ENCODE data around the gene NT5DC3. TPM values are rescaled to one million over a fixed set of nuclear protein-coding genes. Genes with fewer than 3 reads are reported as not detected.

NT5DC3 gene
- total RNA-seq, 1 experiment from 2014 or later: 12.5 TPM

DNA sequence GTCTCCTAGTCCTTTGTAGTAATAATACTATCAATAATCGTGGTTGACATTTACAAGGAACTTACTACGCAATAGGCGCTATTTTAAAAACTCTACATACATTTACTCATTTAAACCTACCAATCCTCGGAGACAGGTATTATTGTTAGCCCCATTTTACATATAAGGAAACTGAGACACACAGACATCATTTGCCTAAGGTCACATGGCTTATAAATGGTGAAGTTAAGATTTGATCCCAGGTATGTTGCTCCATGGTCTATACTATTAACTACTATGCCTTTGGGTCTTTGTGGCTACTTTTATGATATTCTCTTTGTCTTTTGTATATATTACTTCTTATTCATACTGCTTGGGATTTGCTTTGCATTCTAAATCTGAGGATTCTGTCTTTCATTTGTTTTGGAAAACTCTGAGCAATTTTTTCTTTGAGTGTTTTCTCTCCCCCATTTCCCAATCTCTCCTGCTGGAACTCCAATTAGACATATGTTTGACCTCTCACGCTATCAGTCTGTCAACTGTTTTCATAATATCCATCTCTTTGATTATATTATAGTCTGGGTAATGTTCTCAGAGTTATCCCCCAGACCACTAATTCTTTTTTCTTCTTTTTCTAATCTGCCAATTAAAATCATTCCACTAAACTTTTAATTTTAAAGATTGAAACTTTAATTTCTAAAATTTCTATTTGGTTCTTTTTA lies 10.9 kb downstream of the NT5DC3 start:
- H3K36me3 Mint-ChIP-seq: peaks cover 15% of the 10 kb centered on the region
- H3K9me3 Mint-ChIP-seq: peaks cover 13% of the 10 kb centered on the region
- no peak for TF ChIP-seq ELF4 (CRISPR knock-in tag; IDR thresholded peaks at IDR 0.05; ENCODE audit: low read depth)
- TF ChIP-seq CREM (CRISPR knock-in tag; IDR thresholded peaks at IDR 0.05): no peak
- TF ChIP-seq JAZF1 (CRISPR knock-in tag; IDR thresholded peaks at IDR 0.05): no peak
- TF ChIP-seq, protein P1, sequence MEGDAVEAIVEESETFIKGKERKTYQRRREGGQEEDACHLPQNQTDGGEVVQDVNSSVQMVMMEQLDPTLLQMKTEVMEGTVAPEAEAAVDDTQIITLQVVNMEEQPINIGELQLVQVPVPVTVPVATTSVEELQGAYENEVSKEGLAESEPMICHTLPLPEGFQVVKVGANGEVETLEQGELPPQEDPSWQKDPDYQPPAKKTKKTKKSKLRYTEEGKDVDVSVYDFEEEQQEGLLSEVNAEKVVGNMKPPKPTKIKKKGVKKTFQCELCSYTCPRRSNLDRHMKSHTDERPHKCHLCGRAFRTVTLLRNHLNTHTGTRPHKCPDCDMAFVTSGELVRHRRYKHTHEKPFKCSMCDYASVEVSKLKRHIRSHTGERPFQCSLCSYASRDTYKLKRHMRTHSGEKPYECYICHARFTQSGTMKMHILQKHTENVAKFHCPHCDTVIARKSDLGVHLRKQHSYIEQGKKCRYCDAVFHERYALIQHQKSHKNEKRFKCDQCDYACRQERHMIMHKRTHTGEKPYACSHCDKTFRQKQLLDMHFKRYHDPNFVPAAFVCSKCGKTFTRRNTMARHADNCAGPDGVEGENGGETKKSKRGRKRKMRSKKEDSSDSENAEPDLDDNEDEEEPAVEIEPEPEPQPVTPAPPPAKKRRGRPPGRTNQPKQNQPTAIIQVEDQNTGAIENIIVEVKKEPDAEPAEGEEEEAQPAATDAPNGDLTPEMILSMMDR (IDR thresholded peaks at IDR 0.05): no peak
- TF ChIP-seq ZNF317 (CRISPR knock-in tag; IDR thresholded peaks at IDR 0.05; ENCODE audit: borderline replicate concordance, low read depth): no peak
- TF ChIP-seq, protein P2, sequence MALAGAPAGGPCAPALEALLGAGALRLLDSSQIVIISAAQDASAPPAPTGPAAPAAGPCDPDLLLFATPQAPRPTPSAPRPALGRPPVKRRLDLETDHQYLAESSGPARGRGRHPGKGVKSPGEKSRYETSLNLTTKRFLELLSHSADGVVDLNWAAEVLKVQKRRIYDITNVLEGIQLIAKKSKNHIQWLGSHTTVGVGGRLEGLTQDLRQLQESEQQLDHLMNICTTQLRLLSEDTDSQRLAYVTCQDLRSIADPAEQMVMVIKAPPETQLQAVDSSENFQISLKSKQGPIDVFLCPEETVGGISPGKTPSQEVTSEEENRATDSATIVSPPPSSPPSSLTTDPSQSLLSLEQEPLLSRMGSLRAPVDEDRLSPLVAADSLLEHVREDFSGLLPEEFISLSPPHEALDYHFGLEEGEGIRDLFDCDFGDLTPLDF (CRISPR knock-in tag; IDR thresholded peaks at IDR 0.05): no peak
- TF ChIP-seq PRRX2 (CRISPR knock-in tag; IDR thresholded peaks at IDR 0.05): no peak
- no peak for TF ChIP-seq CBFB (CRISPR knock-in tag; IDR thresholded peaks at IDR 0.05; ENCODE audit: low read depth)
- no peak for TF ChIP-seq FOXJ3 (CRISPR knock-in tag; IDR thresholded peaks at IDR 0.05; ENCODE audit: borderline replicate concordance)
- no peak for TF ChIP-seq SMAD4 (CRISPR knock-in tag; IDR thresholded peaks at IDR 0.05)
- TF ChIP-seq, protein P3, sequence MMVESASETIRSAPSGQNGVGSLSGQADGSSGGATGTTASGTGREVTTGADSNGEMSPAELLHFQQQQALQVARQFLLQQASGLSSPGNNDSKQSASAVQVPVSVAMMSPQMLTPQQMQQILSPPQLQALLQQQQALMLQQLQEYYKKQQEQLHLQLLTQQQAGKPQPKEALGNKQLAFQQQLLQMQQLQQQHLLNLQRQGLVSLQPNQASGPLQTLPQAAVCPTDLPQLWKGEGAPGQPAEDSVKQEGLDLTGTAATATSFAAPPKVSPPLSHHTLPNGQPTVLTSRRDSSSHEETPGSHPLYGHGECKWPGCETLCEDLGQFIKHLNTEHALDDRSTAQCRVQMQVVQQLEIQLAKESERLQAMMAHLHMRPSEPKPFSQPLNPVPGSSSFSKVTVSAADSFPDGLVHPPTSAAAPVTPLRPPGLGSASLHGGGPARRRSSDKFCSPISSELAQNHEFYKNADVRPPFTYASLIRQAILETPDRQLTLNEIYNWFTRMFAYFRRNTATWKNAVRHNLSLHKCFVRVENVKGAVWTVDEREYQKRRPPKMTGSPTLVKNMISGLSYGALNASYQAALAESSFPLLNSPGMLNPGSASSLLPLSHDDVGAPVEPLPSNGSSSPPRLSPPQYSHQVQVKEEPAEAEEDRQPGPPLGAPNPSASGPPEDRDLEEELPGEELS (CRISPR knock-in tag; IDR thresholded peaks at IDR 0.05): no peak
- TF ChIP-seq, protein P4, sequence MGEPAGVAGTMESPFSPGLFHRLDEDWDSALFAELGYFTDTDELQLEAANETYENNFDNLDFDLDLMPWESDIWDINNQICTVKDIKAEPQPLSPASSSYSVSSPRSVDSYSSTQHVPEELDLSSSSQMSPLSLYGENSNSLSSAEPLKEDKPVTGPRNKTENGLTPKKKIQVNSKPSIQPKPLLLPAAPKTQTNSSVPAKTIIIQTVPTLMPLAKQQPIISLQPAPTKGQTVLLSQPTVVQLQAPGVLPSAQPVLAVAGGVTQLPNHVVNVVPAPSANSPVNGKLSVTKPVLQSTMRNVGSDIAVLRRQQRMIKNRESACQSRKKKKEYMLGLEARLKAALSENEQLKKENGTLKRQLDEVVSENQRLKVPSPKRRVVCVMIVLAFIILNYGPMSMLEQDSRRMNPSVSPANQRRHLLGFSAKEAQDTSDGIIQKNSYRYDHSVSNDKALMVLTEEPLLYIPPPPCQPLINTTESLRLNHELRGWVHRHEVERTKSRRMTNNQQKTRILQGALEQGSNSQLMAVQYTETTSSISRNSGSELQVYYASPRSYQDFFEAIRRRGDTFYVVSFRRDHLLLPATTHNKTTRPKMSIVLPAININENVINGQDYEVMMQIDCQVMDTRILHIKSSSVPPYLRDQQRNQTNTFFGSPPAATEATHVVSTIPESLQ (CRISPR knock-in tag; IDR thresholded peaks at IDR 0.05): no peak
- no peak for TF ChIP-seq TCF7 (CRISPR knock-in tag; IDR thresholded peaks at IDR 0.05; ENCODE audit: low read depth)
- TF ChIP-seq GABPB1 (CRISPR knock-in tag; IDR thresholded peaks at IDR 0.05): no peak
- TF ChIP-seq ZNF121 (CRISPR knock-in tag; IDR thresholded peaks at IDR 0.05): no peak
- no peak for TF ChIP-seq FOXP1 (CRISPR knock-in tag; IDR thresholded peaks at IDR 0.05; ENCODE audit: borderline replicate concordance)
- TF ChIP-seq TP53 (CRISPR knock-in tag; IDR thresholded peaks at IDR 0.05): no peak
- TF ChIP-seq, protein P5, sequence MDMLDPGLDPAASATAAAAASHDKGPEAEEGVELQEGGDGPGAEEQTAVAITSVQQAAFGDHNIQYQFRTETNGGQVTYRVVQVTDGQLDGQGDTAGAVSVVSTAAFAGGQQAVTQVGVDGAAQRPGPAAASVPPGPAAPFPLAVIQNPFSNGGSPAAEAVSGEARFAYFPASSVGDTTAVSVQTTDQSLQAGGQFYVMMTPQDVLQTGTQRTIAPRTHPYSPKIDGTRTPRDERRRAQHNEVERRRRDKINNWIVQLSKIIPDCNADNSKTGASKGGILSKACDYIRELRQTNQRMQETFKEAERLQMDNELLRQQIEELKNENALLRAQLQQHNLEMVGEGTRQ (CRISPR knock-in tag; IDR thresholded peaks at IDR 0.05): no peak
- no peak for TF ChIP-seq RELA (CRISPR knock-in tag; IDR thresholded peaks at IDR 0.05; ENCODE audit: borderline replicate concordance)
- CTCF ChIA-PET: interaction anchor here (0.7 kb wide), 1 partner anchor 11 kb away, joined by 3 read pairs; the partner anchor contains the start of gene NT5DC3
- ATAC-seq (no peak), DNase-seq (ENCODE audit: low spot score) (no peak)
- H3K4me1 Mint-ChIP-seq: peaks cover 13% of the 10 kb centered on the region
- no peaks in the 10 kb centered on the region for H3K27me3 Mint-ChIP-seq (ENCODE audit: low read depth)
- POLR2A ChIA-PET: no interaction called here
- H3K27ac Mint-ChIP-seq: no peak overlapping the region
- no peak overlapping the region for H3K4me3 Mint-ChIP-seq

Measured in WTC11 (cell line).